ENCODE data around the gene ADORA3. TPM values are rescaled to one million over a fixed set of nuclear protein-coding genes. Genes with fewer than 3 reads are reported as not detected.

ADORA3 gene
- total RNA-seq, 1 donor from 2014 or later, result not detected

Other genes with a start within 250 kb of the ADORA3 start
- not detected in 2 replicates for gene CHIA, start 212.8 kb downstream of the ADORA3 start, total RNA-seq
- 0.65 and 1.2 TPM in 2 replicates for gene OVGP1, start 75.9 kb downstream of the ADORA3 start, total RNA-seq
- 29.8 and 34.0 TPM in 2 replicates for gene WDR77, start 54.4 kb downstream of the ADORA3 start, total RNA-seq
- 123 and 150 TPM in 2 replicates for gene ATP5PB, start 54.2 kb downstream of the ADORA3 start, total RNA-seq
- under 0.01 TPM in 2 replicates for gene C1orf162, start 29.6 kb downstream of the ADORA3 start, total RNA-seq
- gene TMIGD3, start within 50 bp of the ADORA3 start, total RNA-seq, result not detected in 2 replicates
- gene RAP1A, start 116.2 kb upstream of the ADORA3 start, total RNA-seq, result 9.6 and 13.5 TPM in 2 replicates
- gene INKA2, start 235.8 kb upstream of the ADORA3 start, total RNA-seq, result 5.9 and 12.5 TPM in 2 replicates